Kidney (tissue), 14 donors: Measurements from ENCODE around the gene ACTRT3. TPM values are rescaled to one million over a fixed set of nuclear protein-coding genes. Genes with fewer than 3 reads are reported as not detected.
"Not testable (repeated sequence)": the region's sequence is repeated elsewhere in the genome, so short reads cannot be mapped to it uniquely, and the experiment has no call there.

Experiments
- DNase-seq, 5 donors: peaks; one replicate each; pipeline ENCODE4 v3.0.0-alpha.2; 2013 to 2020
- FAIRE-seq: peaks from 2 replicates; lab custom pipeline; 2012; peaks lifted over from hg19 to GRCh38; lab: Jason Lieb, UNC
- H3K27ac ChIP-seq, 2 donors: one replicate each; pipeline ENCODE4 v1.7.0; 2013; ENCODE audit warnings: low read depth in 2 of 2, low read length in 2 of 2, inconsistent platforms in 1 of 2
- H3K27me3 ChIP-seq: one replicate; pipeline ENCODE4 v1.7.1; 2013; ENCODE audit warnings: low read length, inconsistent platforms; ENCODE audit not compliant: control insufficient read depth, insufficient read depth
- H3K36me3 ChIP-seq, 3 donors: one replicate each; pipeline versions ENCODE4 v1.7.0 to v1.7.1; 2013; ENCODE audit warnings: low read length in 3 of 3, control low read depth in 1 of 3, inconsistent platforms in 1 of 3; ENCODE audit not compliant: insufficient read depth in 3 of 3, control insufficient read depth in 2 of 3
- H3K4me1 ChIP-seq, 3 donors: one replicate each; pipeline versions ENCODE4 v1.7.0 to v1.7.1; 2013; ENCODE audit warnings: low read length in 3 of 3, inconsistent platforms in 1 of 3, low read depth in 1 of 3; ENCODE audit not compliant: control insufficient read depth in 2 of 3, insufficient read depth in 2 of 3
- H3K4me3 ChIP-seq, 3 donors: one replicate each; pipeline versions ENCODE4 v1.7.0 to v1.8.1; 2013; ENCODE audit warnings: low read length in 3 of 3, control low read depth in 1 of 3, inconsistent platforms in 1 of 3
- H3K9ac ChIP-seq, 3 donors: one replicate each; pipeline versions ENCODE4 v1.7.0 to v1.7.1; 2013; ENCODE audit warnings: low read length in 3 of 3, control low read depth in 1 of 3, inconsistent platforms in 1 of 3
- H3K9me3 ChIP-seq, 3 donors: one replicate each; pipeline versions ENCODE4 v1.7.0 to v1.7.1; 2013; ENCODE audit warnings: low read length in 3 of 3, control low read depth in 1 of 3, inconsistent platforms in 1 of 3; ENCODE audit not compliant: control insufficient read depth in 2 of 3, insufficient read depth in 1 of 3
- intact Hi-C: fragments of 100-400 bp; cut with DNase I; formaldehyde crosslinking; loops from one replicate; pipeline ENCODE4 v1.11.1; 2022
- polyA plus RNA-seq: library from polyadenylated mRNA; stranded (reverse); fragments of 350-450 nt; fragmentation: Illumina TruSeq; extraction: RNeasy Lipid Tissue Mini Kit (QIAGEN cat#74804); gene quantifications from one replicate; pipeline ENCODE4 v1.2.3, GENCODE V29; 2014; ENCODE audit warnings: low read depth, low replicate concordance; ENCODE audit not compliant: insufficient read depth
- total RNA-seq: library from RNA; stranded (reverse); fragmentation: NEBNext Ultra II Directional; extraction: Animal tissue kit (Norgen Biotek cat#: 25700); gene quantifications from one replicate; pipeline ENCODE4 v1.2.1, GENCODE V29; 2021
- TF ChIP-seq, protein P1 (sequence below): IDR thresholded peaks from 3 replicates; pipeline ENCODE4 v1.5.1; 2012; ENCODE audit warnings: mild to moderate bottlenecking, moderate library complexity, borderline replicate concordance; ENCODE audit not compliant: insufficient read depth; ENCODE audit errors: extremely low read depth
- donor health status: control.
- donor health status: control.
- donor health status: control.
- donor health status: control.
- donor health status: control.
- donor health status: DM: yes; HTN: yes; CAD: no.
- donor health status: Normal renal cell carcinoma (clear cell type).

ACTRT3 gene
- total and polyA plus RNA-seq, 2 donors from 2014 or later = 2.9 to 4.5 TPM

DNA sequence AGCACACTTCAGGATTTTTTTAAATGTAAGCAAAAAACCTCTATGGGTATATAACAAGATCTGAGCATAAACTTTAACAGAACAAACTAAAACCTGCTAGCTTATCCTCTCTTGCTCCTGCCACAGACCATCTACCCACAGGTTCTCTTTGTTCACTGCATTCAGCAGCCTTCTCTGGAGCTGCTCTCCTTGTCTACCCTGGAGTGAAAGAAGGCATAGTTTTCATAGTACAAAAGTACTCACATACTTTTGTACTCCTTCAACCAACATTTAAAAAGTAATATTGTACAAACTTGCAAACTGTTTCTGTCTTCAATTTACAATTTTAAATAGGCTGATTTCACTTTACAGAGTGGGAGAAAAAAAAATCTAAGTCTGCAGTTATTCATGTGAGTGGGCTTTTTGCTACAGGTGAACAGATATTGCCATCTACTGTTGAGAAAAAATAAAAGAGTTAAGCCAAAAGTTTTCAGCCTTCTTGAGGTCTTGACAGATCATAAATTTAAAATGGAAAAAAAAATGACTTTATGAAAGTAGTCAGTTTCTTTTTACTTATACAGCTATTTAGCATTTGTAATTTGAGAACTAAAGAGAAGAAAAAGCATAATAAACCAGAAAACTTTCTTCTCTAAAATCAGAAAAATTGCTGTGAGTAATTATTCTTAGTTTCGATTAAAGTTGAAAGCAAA, 24.9 kb downstream of the ACTRT3 start:
- Histone ChIP-seq H3K36me3 (no peaks in the 10 kb centered on the region), H3K9ac (no peak overlapping the region), H3K27ac (no peak overlapping the region), H3K4me3 (no peak overlapping the region), H3K27me3 (no peaks in the 10 kb centered on the region), H3K9me3 (no peaks in the 10 kb centered on the region), H3K4me1 (peaks cover 0 to 3% (median 0%) of the 10 kb centered on the region in 3 donors)
- TF ChIP-seq, protein P1, sequence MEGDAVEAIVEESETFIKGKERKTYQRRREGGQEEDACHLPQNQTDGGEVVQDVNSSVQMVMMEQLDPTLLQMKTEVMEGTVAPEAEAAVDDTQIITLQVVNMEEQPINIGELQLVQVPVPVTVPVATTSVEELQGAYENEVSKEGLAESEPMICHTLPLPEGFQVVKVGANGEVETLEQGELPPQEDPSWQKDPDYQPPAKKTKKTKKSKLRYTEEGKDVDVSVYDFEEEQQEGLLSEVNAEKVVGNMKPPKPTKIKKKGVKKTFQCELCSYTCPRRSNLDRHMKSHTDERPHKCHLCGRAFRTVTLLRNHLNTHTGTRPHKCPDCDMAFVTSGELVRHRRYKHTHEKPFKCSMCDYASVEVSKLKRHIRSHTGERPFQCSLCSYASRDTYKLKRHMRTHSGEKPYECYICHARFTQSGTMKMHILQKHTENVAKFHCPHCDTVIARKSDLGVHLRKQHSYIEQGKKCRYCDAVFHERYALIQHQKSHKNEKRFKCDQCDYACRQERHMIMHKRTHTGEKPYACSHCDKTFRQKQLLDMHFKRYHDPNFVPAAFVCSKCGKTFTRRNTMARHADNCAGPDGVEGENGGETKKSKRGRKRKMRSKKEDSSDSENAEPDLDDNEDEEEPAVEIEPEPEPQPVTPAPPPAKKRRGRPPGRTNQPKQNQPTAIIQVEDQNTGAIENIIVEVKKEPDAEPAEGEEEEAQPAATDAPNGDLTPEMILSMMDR = peak; percentile 26
- DNase-seq (peak in 2 of 5 donors; percentile 68 to 73), FAIRE-seq (peak; percentile 72)
- intact Hi-C loops = no loop called here

DNA sequence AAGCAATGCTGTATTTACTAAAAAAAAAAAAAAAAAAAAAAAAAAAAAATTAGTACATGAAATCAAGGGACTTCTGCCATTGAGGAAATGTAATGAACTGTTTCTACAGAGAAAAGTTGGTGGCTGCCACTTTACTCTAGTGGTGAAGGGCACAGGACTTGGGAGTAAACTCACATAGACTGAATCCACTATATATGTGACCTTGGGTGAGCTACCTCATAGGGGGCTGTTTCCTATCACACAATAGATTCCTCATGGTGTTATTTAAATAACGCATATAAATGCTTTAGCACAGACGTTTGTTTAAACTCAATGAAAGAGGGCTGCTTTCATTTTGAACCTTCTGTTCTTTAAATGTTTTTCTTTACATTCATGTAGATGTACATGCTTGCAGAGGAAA, 30.3 kb downstream of the ACTRT3 start:
- no peaks in the 10 kb centered on the region for H3K36me3 ChIP-seq
- TF ChIP-seq, protein P1 = no peak
- no peak overlapping the region for H3K9ac ChIP-seq
- FAIRE-seq = no peak
- peaks cover 0 to 3% (median 0%) of the 10 kb centered on the region in 3 donors for H3K4me1 ChIP-seq
- peaks cover 0 to 5% (median 2%) of the 10 kb centered on the region in 3 donors for H3K9me3 ChIP-seq
- intact Hi-C loops = no loop called here
- no peak overlapping the region for H3K4me3 ChIP-seq
- H3K27ac ChIP-seq = no peak overlapping the region
- H3K27me3 ChIP-seq = no peaks in the 10 kb centered on the region
- DNase-seq = no peak

DNA sequence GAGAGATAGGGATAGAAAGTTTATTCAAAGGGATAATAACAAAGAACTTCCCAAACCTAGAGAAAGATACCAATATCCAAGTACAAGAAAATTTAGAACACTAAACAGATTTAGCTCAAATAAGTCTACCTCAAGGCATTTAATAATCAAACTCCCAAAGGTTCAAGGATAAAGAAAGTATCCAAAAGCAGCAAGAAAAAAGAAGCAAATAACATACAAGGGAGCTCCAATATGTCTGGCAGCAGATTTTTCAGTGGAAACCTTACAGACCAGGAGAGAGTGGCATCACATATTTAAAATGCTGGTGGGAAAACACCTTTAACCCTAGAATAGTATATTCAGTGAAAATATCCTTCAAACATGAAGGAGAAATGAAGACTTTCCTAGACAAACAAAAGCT, 37.5 kb downstream of the ACTRT3 start:
- H3K9me3 ChIP-seq, H3K9ac ChIP-seq, H3K4me3 ChIP-seq, DNase-seq, intact Hi-C loops, H3K4me1 ChIP-seq, H3K36me3 ChIP-seq, FAIRE-seq, H3K27me3 ChIP-seq, H3K27ac ChIP-seq: not testable (repeated sequence)

DNA sequence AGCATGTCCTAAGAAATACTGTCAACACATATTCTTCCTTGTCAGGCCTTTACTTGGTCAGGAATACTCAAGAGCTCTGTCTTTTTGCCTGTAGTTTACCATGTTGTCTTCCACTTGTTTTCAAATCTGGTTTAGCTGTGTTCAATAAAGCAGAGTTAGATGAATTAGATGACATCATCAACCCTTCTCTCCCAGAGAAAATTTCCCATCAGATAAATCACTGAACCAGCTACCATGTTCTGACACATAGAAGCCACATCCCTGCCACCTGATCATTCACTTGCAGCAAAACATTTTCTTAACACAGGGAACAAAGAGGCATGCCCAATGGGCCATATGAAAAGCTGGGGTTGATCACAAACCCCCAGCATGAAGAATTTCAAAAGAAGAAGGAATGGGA, 46.6 kb downstream of the ACTRT3 start:
- H3K4me3 ChIP-seq = no peak overlapping the region
- DNase-seq = no peak
- no peak overlapping the region for H3K9ac ChIP-seq
- H3K27ac ChIP-seq = no peak overlapping the region
- no peak for FAIRE-seq
- no peaks in the 10 kb centered on the region for H3K36me3 ChIP-seq
- intact Hi-C loops = no loop called here
- TF ChIP-seq, protein P1 = no peak
- H3K9me3 ChIP-seq = no peaks in the 10 kb centered on the region
- H3K4me1 ChIP-seq = no peaks in the 10 kb centered on the region
- H3K27me3 ChIP-seq = no peaks in the 10 kb centered on the region

DNA sequence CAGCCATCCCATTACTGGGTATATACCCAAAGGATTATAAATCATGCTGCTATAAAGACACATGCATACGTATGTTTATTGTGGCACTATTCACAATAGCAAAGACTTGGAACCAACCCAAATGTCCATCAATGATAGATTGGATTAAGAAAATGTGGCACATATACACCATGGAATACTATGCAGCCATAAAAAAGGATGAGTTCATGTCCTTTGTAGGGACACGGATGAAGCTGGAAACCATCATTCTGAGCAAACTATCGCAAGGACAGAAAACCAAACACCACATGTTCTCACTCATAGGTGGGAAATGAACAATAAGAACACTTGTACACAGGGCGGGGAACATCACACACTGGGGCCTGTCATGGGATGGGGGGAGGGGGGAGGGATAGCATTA, 50.9 kb downstream of the ACTRT3 start:
- FAIRE-seq, H3K27ac ChIP-seq, H3K4me3 ChIP-seq, H3K4me1 ChIP-seq, H3K36me3 ChIP-seq, intact Hi-C loops, DNase-seq, H3K9me3 ChIP-seq, H3K27me3 ChIP-seq, H3K9ac ChIP-seq: not testable (repeated sequence)
